HCT116 (cell line): ENCODE data around the gene SEC11A. TPM values are rescaled to one million over a fixed set of nuclear protein-coding genes. Genes with fewer than 3 reads are reported as not detected.

Source experiments
- ATAC-seq: fragments of 200-7000 bp; cut with Tn5 transposase; 2 replicates; pipeline ENCODE4 v1.9.1; 2020; ENCODE audit warnings: mild to moderate bottlenecking, moderate library complexity
- BruUV-seq: library from RNA; stranded (reverse); fragments of 400-500 nt; replicated peaks from 2 replicates; lab custom pipeline; 2021; lab: Mats Ljungman, UMichigan
- CTCF ChIA-PET: fragments of 300-600 bp; sonication (Branson Sonifier 250); formaldehyde crosslinking; loops from one replicate; lab custom pipeline; 2021; ENCODE audit warnings: antibody characterized with exemption; lab: Charles Lee
- POLR2A ChIA-PET: fragments of 300-600, 350-600 bp; sonication (Branson Sonifier 250); formaldehyde crosslinking; loops from one replicate; lab custom pipeline; 2021; ENCODE audit warnings: antibody characterized with exemption; lab: Charles Lee
- RAD21 ChIA-PET, 2 experiments: fragments of 300-600 bp; sonication (Branson Sonifier 250); formaldehyde crosslinking; loops; one replicate each; lab custom pipeline; 2023; ENCODE audit warnings: low total read pairs in 2 of 2; ENCODE audit not compliant: uncharacterized antibody in 2 of 2, unreplicated experiment in 2 of 2, low non-redundant PET in 1 of 2; lab: Charles Lee
- DNase-seq: peaks from one replicate; pipeline ENCODE4 v3.0.0-alpha.2; 2010; ENCODE audit warnings: low read depth, low spot score
- H2AFZ ChIP-seq: fragments of 200-600 bp; shearing (Covaris generic), sonication (generic); 2 replicates; pipeline ENCODE4 v1.6.1; 2017; ENCODE audit warnings: low read depth, mixed run types, mixed read lengths, antibody characterized with exemption, low read length; ENCODE audit not compliant: poor library complexity, severe bottlenecking
- H3K27ac ChIP-seq: 2 replicates; pipeline ENCODE4 v1.5.1; 2012; ENCODE audit warnings: low read depth, low read length
- H3K27me3 ChIP-seq: fragments of 200-600 bp; sonication (generic); 2 replicates; pipeline ENCODE4 v1.6.1; 2016; ENCODE audit warnings: mixed run types, low read length, mixed read lengths; ENCODE audit not compliant: insufficient read depth
- H3K36me3 ChIP-seq, 2 experiments: fragments of 200-500 bp in 1 of 2; fragments of 200-600 bp in 1 of 2; sonication (Bioruptor generic) in 1 of 2; sonication (generic) in 1 of 2; 2 replicates each; pipeline versions ENCODE4 v1.5.1 to v1.6.1; 2014 to 2016; ENCODE audit warnings: low read length in 2 of 2, inconsistent platforms in 1 of 2, mixed read lengths in 1 of 2, mixed run types in 1 of 2; ENCODE audit not compliant: insufficient read depth in 2 of 2, control insufficient read depth in 1 of 2
- H3K4me1 ChIP-seq, 2 experiments: fragments of 200-600 bp in 1 of 2; sonication (generic) in 1 of 2; 2 replicates each; pipeline versions ENCODE4 v1.5.1 to v1.6.1; 2012 to 2017; ENCODE audit warnings: low read length in 2 of 2, inconsistent platforms in 1 of 2, mild to moderate bottlenecking in 1 of 2, mixed read lengths in 1 of 2, mixed run types in 1 of 2, moderate library complexity in 1 of 2; ENCODE audit not compliant: insufficient read depth in 2 of 2, control insufficient read depth in 1 of 2
- H3K4me2 ChIP-seq: fragments of 200-600 bp; sonication (generic); 2 replicates; pipeline ENCODE4 v1.6.1; 2017; ENCODE audit warnings: mixed run types, low read length, mixed read lengths
- H3K4me3 ChIP-seq, 2 experiments: fragments of 200-600 bp in 1 of 2; sonication (generic) in 1 of 2; replicated peaks in 1 of 2; 2 replicates each; pipeline ENCODE4 v1.5.1; 2011 to 2016; ENCODE audit warnings: low read length in 2 of 2, control low read depth in 1 of 2, low read depth in 1 of 2, mild to moderate bottlenecking in 1 of 2, mixed read lengths in 1 of 2, mixed run types in 1 of 2
- H3K79me2 ChIP-seq: fragments of 200-600 bp; sonication (generic); 2 replicates; pipeline ENCODE4 v1.6.1; 2017; ENCODE audit warnings: mild to moderate bottlenecking, mixed run types, low read length, moderate library complexity, mixed read lengths; ENCODE audit not compliant: insufficient read depth
- H3K9ac ChIP-seq: fragments of 200-600 bp; sonication (generic); 2 replicates; pipeline ENCODE4 v1.6.1; 2016; ENCODE audit warnings: low read length, mixed read lengths
- H3K9me2 ChIP-seq: fragments of 200-600 bp; sonication (generic), shearing (Covaris generic); 2 replicates; pipeline ENCODE4 v1.6.1; 2017; ENCODE audit warnings: mixed run types, mild to moderate bottlenecking, moderate library complexity; ENCODE audit not compliant: insufficient read depth
- H3K9me3 ChIP-seq, 2 experiments: fragments of 200-500 bp in 1 of 2; fragments of 200-600 bp in 1 of 2; sonication (Bioruptor generic) in 1 of 2; sonication (generic) in 1 of 2; 2 replicates each; pipeline ENCODE4 v1.6.1; 2014 to 2017; ENCODE audit warnings: low read length in 2 of 2, mixed read lengths in 2 of 2, inconsistent platforms in 1 of 2, low read depth in 1 of 2, mild to moderate bottlenecking in 1 of 2, mixed run types in 1 of 2, moderate library complexity in 1 of 2; ENCODE audit not compliant: control insufficient read depth in 1 of 2, insufficient read depth in 1 of 2
- H4K20me1 ChIP-seq: fragments of 200-600 bp; sonication (generic), shearing (Covaris generic); 2 replicates; pipeline ENCODE4 v1.6.1; 2017; ENCODE audit warnings: mixed run types, mild to moderate bottlenecking, moderate library complexity; ENCODE audit not compliant: insufficient read depth
- SRF ChIP-seq: IDR thresholded peaks from 2 replicates; pipeline ENCODE4 v1.6.1; 2012; ENCODE audit warnings: low read depth
- YY1 ChIP-seq: IDR thresholded peaks from 2 replicates; pipeline ENCODE4 v1.6.1; 2011; ENCODE audit warnings: low read length, low read depth, moderate library complexity, mild to moderate bottlenecking; ENCODE audit not compliant: insufficient replicate concordance; ENCODE audit errors: extremely low read depth
- intact Hi-C: fragments of 100-400 bp; cut with micrococcal nuclease; formaldehyde crosslinking; loops from 2 replicates; pipeline ENCODE4 v1.10.0; 2022
- total RNA-seq: library from RNA; stranded (reverse); gene quantifications from one replicate; pipeline ENCODE4 v1.2.1, GENCODE V29; 2021; ENCODE audit not compliant: unreplicated experiment
- TF ChIP-seq, protein P1 (sequence below): IDR thresholded peaks from 2 replicates; pipeline ENCODE4 v1.6.1; 2012; ENCODE audit warnings: low read depth

The SEC11A gene
- total RNA-seq, 1 experiment from 2014 or later: 175 TPM

DNA sequence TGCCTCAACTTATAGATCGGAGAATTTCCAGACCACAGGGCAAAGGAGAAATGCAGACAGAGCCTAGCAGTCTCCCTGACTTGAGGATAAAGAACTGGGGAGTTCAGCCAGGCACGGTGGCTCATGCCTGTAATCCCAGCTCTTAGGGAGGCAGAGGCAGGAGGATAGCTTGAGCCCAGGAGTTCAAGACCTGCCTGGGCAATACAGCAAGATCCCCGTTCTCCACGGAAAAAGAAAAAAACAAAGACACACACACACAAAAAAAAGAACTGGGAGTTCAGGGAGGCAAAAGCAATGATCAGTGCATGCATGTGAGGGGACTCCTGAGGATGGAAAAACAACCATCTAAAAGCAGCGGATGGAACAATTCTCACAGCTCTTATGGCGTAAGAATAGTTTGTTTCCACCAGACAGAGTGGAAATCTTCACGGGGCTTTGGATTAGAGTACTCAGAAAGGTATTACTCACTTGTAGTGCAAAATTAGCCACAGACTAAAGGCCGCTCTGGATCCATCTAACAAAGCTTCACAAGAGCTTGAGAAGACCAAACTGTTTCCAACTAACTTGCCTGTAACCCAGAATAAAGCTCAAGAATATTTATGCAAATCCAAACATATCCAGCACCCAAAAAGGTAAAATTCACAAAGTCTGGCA lies 16.3 kb downstream of the SEC11A start:
- H3K36me3 ChIP-seq: no peaks in the 10 kb centered on the region; a peak in 1 of 4 replicates
- intact Hi-C loops: no loop called here
- RAD21 ChIA-PET: no interaction called here

More for the DNA sequence above, 16.3 kb downstream of the SEC11A start:
- H3K4me2 ChIP-seq: no peak overlapping the region
- TF ChIP-seq YY1 (no peak), SRF (no peak)
- TF ChIP-seq, protein P1, sequence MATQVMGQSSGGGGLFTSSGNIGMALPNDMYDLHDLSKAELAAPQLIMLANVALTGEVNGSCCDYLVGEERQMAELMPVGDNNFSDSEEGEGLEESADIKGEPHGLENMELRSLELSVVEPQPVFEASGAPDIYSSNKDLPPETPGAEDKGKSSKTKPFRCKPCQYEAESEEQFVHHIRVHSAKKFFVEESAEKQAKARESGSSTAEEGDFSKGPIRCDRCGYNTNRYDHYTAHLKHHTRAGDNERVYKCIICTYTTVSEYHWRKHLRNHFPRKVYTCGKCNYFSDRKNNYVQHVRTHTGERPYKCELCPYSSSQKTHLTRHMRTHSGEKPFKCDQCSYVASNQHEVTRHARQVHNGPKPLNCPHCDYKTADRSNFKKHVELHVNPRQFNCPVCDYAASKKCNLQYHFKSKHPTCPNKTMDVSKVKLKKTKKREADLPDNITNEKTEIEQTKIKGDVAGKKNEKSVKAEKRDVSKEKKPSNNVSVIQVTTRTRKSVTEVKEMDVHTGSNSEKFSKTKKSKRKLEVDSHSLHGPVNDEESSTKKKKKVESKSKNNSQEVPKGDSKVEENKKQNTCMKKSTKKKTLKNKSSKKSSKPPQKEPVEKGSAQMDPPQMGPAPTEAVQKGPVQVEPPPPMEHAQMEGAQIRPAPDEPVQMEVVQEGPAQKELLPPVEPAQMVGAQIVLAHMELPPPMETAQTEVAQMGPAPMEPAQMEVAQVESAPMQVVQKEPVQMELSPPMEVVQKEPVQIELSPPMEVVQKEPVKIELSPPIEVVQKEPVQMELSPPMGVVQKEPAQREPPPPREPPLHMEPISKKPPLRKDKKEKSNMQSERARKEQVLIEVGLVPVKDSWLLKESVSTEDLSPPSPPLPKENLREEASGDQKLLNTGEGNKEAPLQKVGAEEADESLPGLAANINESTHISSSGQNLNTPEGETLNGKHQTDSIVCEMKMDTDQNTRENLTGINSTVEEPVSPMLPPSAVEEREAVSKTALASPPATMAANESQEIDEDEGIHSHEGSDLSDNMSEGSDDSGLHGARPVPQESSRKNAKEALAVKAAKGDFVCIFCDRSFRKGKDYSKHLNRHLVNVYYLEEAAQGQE: no peak
- no peaks in the 10 kb centered on the region for H3K4me1 ChIP-seq
- peaks cover 13% of the 10 kb centered on the region; the same call in 1 of the 2 replicates for H4K20me1 ChIP-seq
- CTCF ChIA-PET: no interaction called here
- POLR2A ChIA-PET: interaction anchor here (1.2 kb wide), 1 partner anchor 16 kb away, joined by 3 read pairs; the partner anchor contains the start of gene SEC11A
- no peak overlapping the region for H3K4me3 ChIP-seq
- ATAC-seq (no peak), DNase-seq (no peak)
- H3K27me3 ChIP-seq: no peaks in the 10 kb centered on the region
- no peaks in the 10 kb centered on the region for H3K9me3 ChIP-seq
- H3K9ac ChIP-seq: no peak overlapping the region
- no peak overlapping the region for H3K27ac ChIP-seq
- H2AFZ ChIP-seq: no peak overlapping the region
- peaks cover 98% of the 10 kb centered on the region for H3K79me2 ChIP-seq
- H3K9me2 ChIP-seq: no peaks in the 10 kb centered on the region
- BruUV-seq: no TSS peak
